Breast epithelium (tissue), 4 donors: ENCODE results near the gene KIF9. TPM values are rescaled to one million over a fixed set of nuclear protein-coding genes. Genes with fewer than 3 reads are reported as not detected.

Experiments used
- DNase-seq, 2 donors: peaks; one replicate each; pipeline ENCODE4 v3.0.0-alpha.2; 2019; ENCODE audit warnings: low spot score in 2 of 2
- H3K27ac ChIP-seq, 2 donors: fragments of 200-600 bp; sonication (generic) in 1 of 2; one replicate each; pipeline ENCODE4 v1.5.1; 2016 to 2019; ENCODE audit warnings: mild to moderate bottlenecking in 1 of 2
- H3K27me3 ChIP-seq, 2 donors: fragments of 200-600 bp; sonication (generic) in 1 of 2; one replicate each; pipeline versions ENCODE4 v1.5.1 to v1.6.0; 2017 to 2019; ENCODE audit warnings: control low read depth in 1 of 2, mild to moderate bottlenecking in 1 of 2
- H3K36me3 ChIP-seq: fragments of 200-600 bp; one replicate; pipeline ENCODE4 v1.5.1; 2019
- H3K4me1 ChIP-seq, 2 donors: fragments of 200-600 bp; sonication (generic); one replicate each; pipeline ENCODE4 v1.5.1; 2016 to 2019; ENCODE audit warnings: control low read depth in 1 of 2
- H3K4me3 ChIP-seq, 3 donors: fragments of 200-600 bp; sonication (generic); 1 replicate in 2 of 3; 2 replicates in 1 of 3; pipeline ENCODE4 v1.5.1; 2016 to 2019; ENCODE audit warnings: mild to moderate bottlenecking in 3 of 3, moderate library complexity in 2 of 3
- H3K9me3 ChIP-seq, 2 donors: fragments of 200-600 bp; sonication (generic) in 1 of 2; one replicate each; pipeline ENCODE4 v1.5.1; 2016 to 2019; ENCODE audit warnings: control low read depth in 1 of 2
- CTCF ChIP-seq, 3 donors: fragments of 450-650 bp; IDR thresholded peaks; one replicate each; pipeline ENCODE4 v1.5.1; 2016 to 2017; ENCODE audit warnings: antibody characterized with exemption in 3 of 3, mild to moderate bottlenecking in 3 of 3, moderate library complexity in 3 of 3
- POLR2A ChIP-seq: fragments of 450-650 bp; IDR thresholded peaks from one replicate; pipeline ENCODE4 v1.6.1; 2016; ENCODE audit warnings: antibody characterized with exemption, mild to moderate bottlenecking, moderate library complexity
- POLR2AphosphoS5 ChIP-seq, 3 donors: sonication (generic); formaldehyde crosslinking; IDR thresholded peaks; one replicate each; pipeline ENCODE4 v1.6.1; 2017; ENCODE audit warnings: antibody characterized with exemption in 3 of 3
- intact Hi-C: fragments of 100-400 bp; cut with DNase I; formaldehyde crosslinking; loops from one replicate; pipeline ENCODE4 v1.15.1; 2023; ENCODE audit warnings: low total_unique reads
- total RNA-seq, 3 donors: library from RNA; depleted of rRNA; stranded (reverse); fragments of >200 nt; gene quantifications; one replicate each; pipeline ENCODE4 v1.1.0, GENCODE V29; 2016

Gene KIF9
- total RNA-seq, 3 donors from 2014 or later = 4.5 to 10.7 (median 9.5) TPM

DNA sequence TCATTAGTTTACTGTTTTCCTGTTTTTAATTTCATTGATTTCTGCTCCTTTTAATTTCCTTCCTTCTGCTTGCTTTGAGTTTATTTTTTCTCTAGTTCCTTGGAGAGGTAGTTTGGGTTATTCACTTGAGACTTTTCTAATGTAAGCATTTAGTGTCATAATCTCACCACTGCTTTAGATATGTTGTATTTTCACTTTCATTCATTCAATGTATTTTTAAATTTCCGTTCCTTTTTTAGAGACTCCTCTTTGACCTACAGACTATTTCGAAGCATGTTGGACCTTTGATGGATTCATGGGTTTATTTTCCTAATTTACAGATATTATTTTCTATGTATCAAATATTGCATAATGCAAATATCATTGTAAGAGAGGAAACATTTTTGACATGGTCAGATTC, 23.4 kb upstream of the KIF9 start:
- Histone ChIP-seq H3K4me3 (no peak overlapping the region), H3K9me3 (no peaks in the 10 kb centered on the region), H3K36me3 (no peaks in the 10 kb centered on the region), H3K27me3 (no peaks in the 10 kb centered on the region), H3K4me1 (no peaks in the 10 kb centered on the region), H3K27ac (no peak overlapping the region)
- TF ChIP-seq POLR2AphosphoS5 (IDR thresholded peaks at IDR 0.05) (no peak), CTCF (IDR thresholded peaks at IDR 0.05) (no peak), POLR2A (no peak)
- DNase-seq = no peak
- intact Hi-C loops = no loop called here

GRCh38 chr3:47301456-47301855, 18.9 kb upstream of the KIF9 start:
- Histone ChIP-seq H3K27ac (no peak overlapping the region), H3K9me3 (no peaks in the 10 kb centered on the region), H3K4me3 (no peak overlapping the region), H3K27me3 (no peaks in the 10 kb centered on the region), H3K4me1 (no peaks in the 10 kb centered on the region), H3K36me3 (no peaks in the 10 kb centered on the region)
- intact Hi-C loops = no loop called here
- DNase-seq = no peak
- TF ChIP-seq POLR2A = no peak
- TF ChIP-seq POLR2AphosphoS5 (IDR thresholded peaks at IDR 0.05) = no peak

DNA sequence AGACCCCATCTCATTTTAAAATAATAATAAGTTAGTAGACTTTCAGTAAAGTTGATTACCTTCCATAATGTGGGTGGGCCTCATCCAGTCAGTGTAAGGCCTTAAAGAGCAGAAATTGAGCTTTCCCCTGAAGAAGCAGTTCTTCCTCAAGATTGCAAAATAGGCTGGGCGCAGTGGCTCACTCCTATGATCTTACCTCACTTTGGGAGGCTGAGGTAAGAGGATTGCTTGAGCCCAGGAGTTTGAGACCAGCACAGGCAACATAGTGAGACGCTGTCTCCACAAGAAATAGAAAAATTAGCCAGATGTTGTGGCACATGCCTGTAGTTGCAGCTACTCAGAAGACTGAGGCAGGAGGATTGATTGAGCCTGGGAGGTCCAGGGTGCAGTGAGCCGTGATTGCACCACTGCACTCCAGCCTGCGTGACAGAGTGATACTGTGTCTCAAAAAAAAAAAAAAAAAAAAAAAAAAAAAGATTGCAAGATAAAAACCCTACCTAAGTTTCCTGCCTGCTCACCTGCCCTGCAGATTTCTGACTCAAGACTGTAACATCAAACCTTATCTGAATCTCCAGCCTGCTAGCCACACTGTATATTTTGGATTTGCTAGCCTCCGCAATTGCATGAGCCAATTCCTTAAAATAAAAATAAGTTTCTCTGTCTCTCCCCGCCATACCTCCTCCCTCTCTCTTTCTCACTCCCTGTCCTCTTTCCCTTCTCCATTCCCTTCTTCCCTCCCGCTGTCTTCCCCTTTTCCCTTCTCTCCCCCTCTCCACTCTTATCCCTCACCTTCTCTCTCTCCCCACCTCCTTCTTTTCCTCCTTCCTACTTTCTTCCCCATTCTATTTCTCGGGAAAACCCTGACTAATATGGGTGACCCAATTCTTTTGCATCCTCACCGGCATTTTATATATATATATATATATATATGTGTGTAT, 17.1 kb upstream of the KIF9 start:
- TF ChIP-seq POLR2AphosphoS5 (IDR thresholded peaks at IDR 0.05) (no peak), CTCF (IDR thresholded peaks at IDR 0.05) (no peak), POLR2A (no peak)
- H3K9me3 ChIP-seq = no peaks in the 10 kb centered on the region
- intact Hi-C loops = no loop called here
- H3K4me3 ChIP-seq = no peak overlapping the region
- no peaks in the 10 kb centered on the region for H3K27me3 ChIP-seq
- no peaks in the 10 kb centered on the region for H3K4me1 ChIP-seq
- no peaks in the 10 kb centered on the region for H3K36me3 ChIP-seq
- no peak overlapping the region for H3K27ac ChIP-seq
- no peak for DNase-seq

DNA sequence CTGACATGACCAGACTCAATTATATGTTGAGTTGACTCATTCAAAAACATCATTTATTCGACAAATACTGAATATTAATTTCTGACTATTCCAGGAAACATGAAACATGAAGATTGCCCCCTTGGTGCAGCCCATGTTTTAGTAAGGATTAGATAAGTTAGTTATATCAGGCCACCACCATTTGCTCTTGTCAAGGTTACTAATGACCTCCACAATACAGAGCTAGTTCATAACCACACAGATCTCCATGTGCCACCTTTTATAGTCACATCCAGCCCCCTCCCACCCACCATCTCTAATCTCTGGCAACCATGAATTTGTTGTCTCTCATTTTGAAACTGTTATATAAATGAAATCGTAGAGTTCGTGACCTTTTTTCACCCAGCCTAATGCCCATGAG, 15.8 kb upstream of the KIF9 start:
- H3K4me1 ChIP-seq = no peaks in the 10 kb centered on the region

DNA sequence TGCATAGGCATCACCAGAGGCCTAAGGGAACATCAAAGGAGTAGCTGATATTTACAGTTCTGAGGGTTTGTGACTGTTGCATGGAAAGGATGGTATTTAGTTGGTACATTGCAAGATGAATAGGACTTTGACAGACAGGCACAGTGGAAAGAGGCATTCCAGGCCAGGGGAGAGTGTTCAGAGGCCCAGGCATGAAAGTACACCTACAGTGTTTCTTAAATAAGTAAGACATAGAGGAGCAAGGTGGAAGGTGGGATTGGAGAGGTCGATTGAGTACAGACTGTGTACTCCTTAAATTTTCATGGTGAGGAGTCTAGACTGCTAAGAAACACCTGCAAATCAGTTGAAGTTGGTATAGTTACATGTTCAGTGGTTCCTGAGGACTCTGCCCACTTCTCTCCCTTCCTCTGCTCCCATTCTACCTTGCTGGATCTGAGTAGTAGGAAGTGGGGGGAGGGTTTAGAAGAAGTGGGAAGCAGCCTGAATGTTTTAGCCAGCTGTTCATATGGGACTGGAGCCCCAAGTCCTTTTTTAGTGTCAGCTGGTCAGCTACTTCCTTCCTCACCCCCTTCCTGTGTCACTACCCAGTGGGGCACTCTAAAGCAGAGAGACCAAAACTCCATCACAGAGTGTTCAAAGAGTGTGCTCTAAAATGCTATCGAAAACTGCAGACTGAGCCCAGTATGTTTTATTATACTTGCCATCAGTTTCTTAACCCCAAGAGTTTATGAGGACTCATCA, 14.1 kb upstream of the KIF9 start:
- H3K36me3 ChIP-seq = no peaks in the 10 kb centered on the region
- H3K4me1 ChIP-seq = no peaks in the 10 kb centered on the region
- DNase-seq = no peak
- H3K4me3 ChIP-seq = no peak overlapping the region
- H3K9me3 ChIP-seq = no peaks in the 10 kb centered on the region
- no peak overlapping the region for H3K27ac ChIP-seq
- no peaks in the 10 kb centered on the region for H3K27me3 ChIP-seq
- intact Hi-C loops = no loop called here
- TF ChIP-seq POLR2A (no peak), CTCF (IDR thresholded peaks at IDR 0.05) (no peak), POLR2AphosphoS5 (IDR thresholded peaks at IDR 0.05) (no peak)

More for the DNA sequence above, 15.8 kb upstream of the KIF9 start:
- Histone ChIP-seq H3K27me3 (no peaks in the 10 kb centered on the region), H3K4me3 (no peak overlapping the region), H3K36me3 (no peaks in the 10 kb centered on the region), H3K9me3 (no peaks in the 10 kb centered on the region), H3K27ac (no peak overlapping the region)
- no peak for DNase-seq
- intact Hi-C loops = no loop called here
- no peak for TF ChIP-seq POLR2AphosphoS5 (IDR thresholded peaks at IDR 0.05)
- no peak for TF ChIP-seq POLR2A
- TF ChIP-seq CTCF (IDR thresholded peaks at IDR 0.05) = no peak
